HG02642 (cell line): Measurements from ENCODE around the gene TEX13A.

ENCODE experiments used
- ATAC-seq: cut with Tn5 transposase; IDR thresholded peaks from one replicate; pipeline ENCODE4 v1.9.1; 2021; ENCODE audit warnings: mild to moderate bottlenecking; ENCODE audit not compliant: unreplicated experiment, poor library complexity

TEX13A gene

DNA sequence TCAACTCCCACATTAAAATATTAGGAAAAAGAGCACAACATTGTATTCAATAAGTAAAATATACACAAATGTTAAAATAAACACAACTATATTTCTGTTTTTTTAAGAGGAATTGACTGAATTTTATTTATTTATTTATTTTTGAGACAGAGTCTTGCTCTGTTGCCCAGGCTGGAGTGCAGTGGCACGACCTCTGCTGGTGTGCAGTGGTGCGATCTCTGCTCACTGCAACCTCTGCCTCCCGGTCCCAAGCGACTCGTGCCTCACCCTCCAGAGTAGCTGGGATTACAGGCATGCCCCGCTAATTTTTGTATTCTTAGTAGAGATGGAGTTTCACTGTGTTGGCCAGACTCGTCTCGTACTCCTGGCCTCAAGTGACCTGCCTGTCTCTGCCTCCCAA, 31.4 kb downstream of the TEX13A start:
- ATAC-seq, result no peak

DNA sequence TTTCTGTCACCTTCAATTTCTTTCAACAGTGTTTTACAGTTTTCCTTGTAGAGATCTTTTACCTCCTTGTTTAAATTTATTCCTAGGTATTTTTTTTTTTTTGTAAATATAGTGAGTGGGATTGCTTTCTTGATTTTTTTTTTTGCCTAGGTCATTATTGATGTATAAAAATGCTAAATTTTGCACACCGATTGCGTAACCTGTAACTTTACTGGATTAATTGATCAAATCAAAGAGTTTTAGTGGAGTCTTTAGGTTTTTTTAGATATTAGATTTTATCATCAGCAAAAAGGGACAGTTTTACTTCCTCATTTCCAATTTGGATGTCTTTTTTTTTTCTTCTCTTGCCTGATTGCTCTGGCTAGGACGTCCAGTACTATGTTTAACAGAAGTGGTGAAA, 40.9 kb downstream of the TEX13A start:
- no peak for ATAC-seq

DNA sequence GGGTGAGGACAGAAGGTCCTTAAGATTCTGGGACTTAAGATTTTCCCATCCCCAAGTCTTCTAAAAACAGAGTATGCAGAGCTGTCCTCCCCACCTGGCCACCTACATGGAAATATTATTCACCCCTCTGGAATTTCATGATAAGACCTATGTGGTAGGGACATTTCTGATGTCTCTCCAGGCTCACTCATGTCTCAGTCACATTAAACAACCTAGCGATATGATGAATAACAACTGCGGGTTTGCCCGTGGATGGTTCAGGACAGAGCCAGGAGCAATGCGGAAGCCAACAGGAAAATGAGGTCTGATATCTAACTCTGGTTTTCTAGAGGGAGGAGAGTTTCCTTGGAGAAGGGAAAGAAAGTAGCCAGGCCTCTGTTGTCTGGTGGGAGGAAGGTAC, 47.4 kb downstream of the TEX13A start:
- no peak for ATAC-seq
